WTC11 (cell line): ENCODE results near the gene SHLD1.

Source experiments
- CBFB ChIP-seq: sonication (generic); formaldehyde crosslinking; IDR thresholded peaks from 2 replicates; pipeline ENCODE4 v1.8.1; 2022; ENCODE audit warnings: mild to moderate bottlenecking, low read depth, missing genetic modification reagents
- CTCF ChIP-seq: fragments of 200-600 bp; IDR thresholded peaks from 2 replicates; pipeline ENCODE4 v1.8.0; 2022; ENCODE audit warnings: antibody characterized with exemption
- GABPB1 ChIP-seq: sonication (generic); formaldehyde crosslinking; IDR thresholded peaks from 2 replicates; pipeline ENCODE4 v1.8.1; 2023; ENCODE audit warnings: mild to moderate bottlenecking, missing genetic modification reagents
- HMGXB4 ChIP-seq: sonication (generic); formaldehyde crosslinking; IDR thresholded peaks from 2 replicates; pipeline ENCODE4 v1.8.1; 2023; ENCODE audit warnings: mild to moderate bottlenecking, moderate library complexity, missing genetic modification reagents
- JUN ChIP-seq: sonication (generic); formaldehyde crosslinking; IDR thresholded peaks from 2 replicates; pipeline ENCODE4 v1.8.0; 2023; ENCODE audit warnings: mild to moderate bottlenecking, missing genetic modification reagents
- MAX ChIP-seq: sonication (generic); formaldehyde crosslinking; IDR thresholded peaks from 2 replicates; pipeline ENCODE4 v1.8.0; 2022; ENCODE audit warnings: mild to moderate bottlenecking, missing genetic modification reagents
- MXD4 ChIP-seq: fragments of 250-450 bp; sonication (Bioruptor Pico); IDR thresholded peaks from 2 replicates; pipeline ENCODE4 v1.8.0; 2021; ENCODE audit warnings: mild to moderate bottlenecking, moderate library complexity, borderline replicate concordance
- SMAD3 ChIP-seq: sonication (generic); formaldehyde crosslinking; IDR thresholded peaks from 2 replicates; pipeline ENCODE4 v1.8.0; 2022; ENCODE audit warnings: missing genetic modification reagents, mild to moderate bottlenecking, borderline replicate concordance
- ZNF232 ChIP-seq: sonication (generic); formaldehyde crosslinking; IDR thresholded peaks from 2 replicates; pipeline ENCODE4 v1.8.0; 2022; ENCODE audit warnings: mild to moderate bottlenecking, missing genetic modification reagents

GRCh38 chr20:5895626-5896025 is 145.4 kb downstream of the SHLD1 start:
- TF ChIP-seq MAX (CRISPR knock-in tag): no peak
- TF ChIP-seq HMGXB4 (CRISPR knock-in tag): no peak
- TF ChIP-seq ZNF232 (CRISPR knock-in tag): no peak
- TF ChIP-seq SMAD3 (CRISPR knock-in tag): no peak
- no peak for TF ChIP-seq CTCF
- TF ChIP-seq MXD4: no peak
- no peak for TF ChIP-seq CBFB
- TF ChIP-seq GABPB1 (CRISPR knock-in tag): no peak
- TF ChIP-seq JUN (CRISPR knock-in tag): no peak
